OCI-LY7 (cell line): ENCODE data around the gene OLAH.

Source experiments
- EZH2phosphoT487 ChIP-seq: fragments of 200-600 bp; sonication (generic); IDR thresholded peaks from 2 replicates; pipeline ENCODE4 v1.6.1; 2018; ENCODE audit warnings: low read depth, borderline replicate concordance, mild to moderate bottlenecking, mixed run types, antibody characterized with exemption, low read length, moderate library complexity, mixed read lengths
- TF ChIP-seq, protein P1 (sequence below): fragments of 200-600 bp; sonication (generic); conservative IDR thresholded peaks from 2 replicates; pipeline ENCODE4 v1.5.1; 2014; ENCODE audit warnings: mild to moderate bottlenecking, antibody characterized with exemption, low read length, moderate library complexity, mixed read lengths

GRCh38 chr10:15092855-15093408 lies 49.2 kb downstream of the OLAH start:
- TF ChIP-seq, protein P1, sequence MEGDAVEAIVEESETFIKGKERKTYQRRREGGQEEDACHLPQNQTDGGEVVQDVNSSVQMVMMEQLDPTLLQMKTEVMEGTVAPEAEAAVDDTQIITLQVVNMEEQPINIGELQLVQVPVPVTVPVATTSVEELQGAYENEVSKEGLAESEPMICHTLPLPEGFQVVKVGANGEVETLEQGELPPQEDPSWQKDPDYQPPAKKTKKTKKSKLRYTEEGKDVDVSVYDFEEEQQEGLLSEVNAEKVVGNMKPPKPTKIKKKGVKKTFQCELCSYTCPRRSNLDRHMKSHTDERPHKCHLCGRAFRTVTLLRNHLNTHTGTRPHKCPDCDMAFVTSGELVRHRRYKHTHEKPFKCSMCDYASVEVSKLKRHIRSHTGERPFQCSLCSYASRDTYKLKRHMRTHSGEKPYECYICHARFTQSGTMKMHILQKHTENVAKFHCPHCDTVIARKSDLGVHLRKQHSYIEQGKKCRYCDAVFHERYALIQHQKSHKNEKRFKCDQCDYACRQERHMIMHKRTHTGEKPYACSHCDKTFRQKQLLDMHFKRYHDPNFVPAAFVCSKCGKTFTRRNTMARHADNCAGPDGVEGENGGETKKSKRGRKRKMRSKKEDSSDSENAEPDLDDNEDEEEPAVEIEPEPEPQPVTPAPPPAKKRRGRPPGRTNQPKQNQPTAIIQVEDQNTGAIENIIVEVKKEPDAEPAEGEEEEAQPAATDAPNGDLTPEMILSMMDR: no peak
- no peak for TF ChIP-seq EZH2phosphoT487
